Rectal smooth muscle tissue (tissue), 1 donor: ENCODE results near the gene ALOX5AP.
A peak's percentile ranks its signal among the peaks of the same experiment; 100 is the strongest.

Source experiments
- H3K27ac ChIP-seq: one replicate; pipeline ENCODE4 v1.7.0; 2013; ENCODE audit warnings: low read depth, low read length, inconsistent platforms
- H3K27me3 ChIP-seq: one replicate; pipeline ENCODE4 v1.7.0; 2013; ENCODE audit warnings: low read length; ENCODE audit not compliant: control insufficient read depth, insufficient read depth
- H3K36me3 ChIP-seq: one replicate; pipeline ENCODE4 v1.7.0; 2013; ENCODE audit warnings: low read length; ENCODE audit not compliant: control insufficient read depth, insufficient read depth
- H3K4me1 ChIP-seq: one replicate; pipeline ENCODE4 v1.7.0; 2013; ENCODE audit warnings: low read length; ENCODE audit not compliant: control insufficient read depth, insufficient read depth
- H3K4me3 ChIP-seq: one replicate; pipeline ENCODE4 v1.7.0; 2013; ENCODE audit warnings: low read length
- H3K9ac ChIP-seq: one replicate; pipeline ENCODE4 v1.7.0; 2013; ENCODE audit warnings: low read length

ALOX5AP gene

DNA sequence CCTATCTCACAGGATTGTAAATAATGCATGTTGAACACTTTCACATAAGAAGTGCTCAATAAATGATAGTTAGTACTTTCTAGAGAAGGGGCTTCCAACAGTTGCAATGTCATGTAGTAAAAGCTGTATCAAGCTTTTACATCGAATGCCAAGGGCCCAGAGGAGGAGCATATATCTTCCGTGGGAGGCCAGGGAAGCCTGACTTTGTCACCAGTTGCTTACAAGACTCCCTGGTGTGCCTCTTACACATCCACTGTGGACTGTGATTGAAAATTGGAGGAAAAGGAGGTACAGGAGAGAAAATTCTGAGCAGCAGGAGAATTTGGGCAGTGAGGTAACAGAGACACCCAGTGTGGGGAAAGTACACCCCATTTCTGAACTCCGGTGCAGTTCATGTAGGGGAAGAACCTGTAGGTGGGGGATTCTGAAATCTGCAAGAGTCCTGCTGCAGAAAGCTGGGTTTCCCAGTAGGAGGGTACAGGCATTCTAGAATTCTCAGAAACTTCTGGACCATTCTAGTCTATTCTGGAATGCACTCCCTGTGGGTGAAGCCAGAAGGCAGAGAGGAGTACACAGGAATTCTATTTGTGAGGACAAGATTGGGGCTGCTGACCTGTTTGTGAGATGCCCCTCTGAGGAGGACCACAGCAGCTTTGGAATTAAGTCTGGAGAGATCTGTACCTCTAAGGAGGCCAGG is 54.0 kb downstream of the ALOX5AP start:
- no peak overlapping the region for H3K9ac ChIP-seq
- H3K36me3 ChIP-seq, result no peaks in the 10 kb centered on the region
- H3K4me3 ChIP-seq, result no peak overlapping the region
- H3K4me1 ChIP-seq, result peaks cover 5% of the 10 kb centered on the region
- H3K27me3 ChIP-seq, result no peaks in the 10 kb centered on the region
- H3K27ac ChIP-seq, result no peak overlapping the region

DNA sequence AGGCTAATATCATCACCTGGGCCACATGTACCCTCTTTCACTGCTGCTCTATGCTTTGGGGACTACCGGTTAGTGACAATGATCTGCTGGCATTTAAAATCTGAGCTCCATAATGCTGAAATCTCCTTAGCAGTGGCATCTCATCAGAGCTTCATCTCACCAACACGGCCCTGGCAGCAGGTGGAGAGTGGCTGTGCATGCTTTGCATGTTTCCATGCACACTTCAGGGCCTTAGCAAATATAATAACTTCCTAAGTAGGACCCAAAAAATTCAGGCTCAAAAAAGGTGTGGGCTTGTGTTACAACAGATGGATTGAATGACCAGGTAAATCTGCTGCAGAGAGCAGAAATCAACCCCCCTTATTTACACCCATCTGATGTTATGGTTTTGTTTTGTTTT is 55.2 kb downstream of the ALOX5AP start:
- Histone ChIP-seq H3K27ac (no peak overlapping the region), H3K9ac (no peak overlapping the region), H3K36me3 (no peaks in the 10 kb centered on the region), H3K4me1 (peaks cover 5% of the 10 kb centered on the region), H3K4me3 (no peak overlapping the region), H3K27me3 (no peaks in the 10 kb centered on the region)

DNA sequence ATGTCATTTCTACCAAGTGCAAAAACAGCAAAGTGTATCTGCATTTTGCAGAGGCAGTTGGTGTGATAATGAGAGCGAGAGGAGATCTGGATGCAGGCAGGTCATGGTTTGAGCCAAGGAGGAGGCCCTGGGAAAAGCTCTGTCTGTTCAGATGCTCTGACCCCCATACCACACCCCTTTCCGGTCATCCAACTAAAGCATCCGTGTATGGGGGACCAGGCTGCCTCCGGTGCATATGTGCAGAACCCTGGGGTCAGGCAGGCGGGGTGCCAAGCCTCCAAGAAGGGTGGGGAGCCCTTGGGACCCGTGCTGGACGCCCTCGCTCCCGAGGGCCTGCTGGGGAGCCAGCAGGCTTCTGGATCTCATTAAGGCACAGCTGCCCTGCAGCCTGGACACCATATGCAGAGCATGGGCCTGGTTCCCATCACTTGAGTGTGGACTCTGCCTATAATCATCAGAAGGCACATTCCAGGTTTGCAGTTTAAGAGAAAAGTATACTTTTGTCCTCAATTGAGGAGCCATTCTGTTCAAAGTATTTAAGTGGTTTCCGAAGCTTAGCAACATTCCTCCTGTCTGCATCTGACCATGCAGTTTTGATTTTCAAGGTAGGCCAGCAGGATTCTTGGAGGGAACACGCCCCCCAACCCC is 56.1 kb downstream of the ALOX5AP start:
- Histone ChIP-seq H3K27me3 (no peaks in the 10 kb centered on the region), H3K36me3 (no peaks in the 10 kb centered on the region), H3K4me1 (peaks cover 5% of the 10 kb centered on the region), H3K4me3 (no peak overlapping the region), H3K9ac (no peak overlapping the region), H3K27ac (no peak overlapping the region)

DNA sequence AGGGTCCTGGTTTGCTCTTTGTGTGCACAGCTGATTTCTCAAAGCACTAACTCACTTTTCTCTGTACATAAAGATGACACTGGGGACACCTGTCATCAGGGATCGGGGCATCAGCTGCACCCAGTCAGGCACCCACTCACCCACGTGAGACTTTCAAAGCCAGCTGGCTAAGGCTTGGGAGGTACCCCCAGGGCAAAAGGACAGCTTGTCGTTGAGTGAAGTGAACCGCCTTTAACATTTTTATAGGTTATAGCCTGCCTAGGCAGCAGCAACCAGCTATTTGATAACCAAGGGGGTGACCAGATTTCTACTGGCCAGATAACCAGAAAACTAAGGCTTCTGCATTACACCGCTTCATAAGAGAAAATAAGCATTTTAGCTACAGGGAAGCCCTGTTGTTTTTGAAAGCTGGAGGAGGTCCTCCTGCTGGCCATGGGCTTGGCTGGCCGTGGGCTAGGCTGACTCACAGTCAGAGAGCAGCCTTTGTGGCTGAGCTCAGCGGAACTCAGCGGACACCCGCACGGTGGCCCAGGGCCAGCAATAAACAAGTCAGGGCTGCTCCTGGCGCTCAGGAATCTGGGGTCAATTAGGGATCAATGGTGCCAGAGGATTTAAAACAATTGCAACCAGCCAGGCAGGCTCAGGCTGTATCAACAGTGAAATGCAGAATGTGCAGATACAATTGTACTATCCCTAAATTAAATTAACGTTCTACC is 57.1 kb downstream of the ALOX5AP start:
- H3K4me3 ChIP-seq, result no peak overlapping the region
- H3K27ac ChIP-seq, result no peak overlapping the region
- no peak overlapping the region for H3K9ac ChIP-seq

DNA sequence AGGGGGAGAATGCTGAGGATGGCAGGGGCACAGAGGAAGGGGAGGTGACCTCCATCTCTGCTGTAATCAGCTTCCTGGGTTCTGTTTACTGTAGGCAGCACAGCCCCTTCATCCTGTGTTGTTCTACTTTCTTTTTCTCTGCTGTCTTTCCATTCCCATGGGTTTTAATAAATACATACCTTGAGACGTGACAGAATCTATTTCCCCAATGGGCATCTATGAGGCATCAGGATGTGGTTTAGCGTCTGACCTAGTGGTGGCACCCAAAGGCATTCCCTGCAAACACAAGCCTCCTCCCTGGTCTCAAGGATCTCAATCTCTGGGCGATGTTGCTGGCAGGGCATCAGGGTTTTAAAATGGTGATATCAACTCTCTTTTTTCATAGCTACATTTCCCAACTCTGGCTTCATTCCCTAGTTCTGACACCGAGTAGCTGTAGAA is 60.8 kb downstream of the ALOX5AP start:
- H3K4me1 ChIP-seq, result peaks cover 5% of the 10 kb centered on the region
- H3K27me3 ChIP-seq, result no peaks in the 10 kb centered on the region
- no peaks in the 10 kb centered on the region for H3K36me3 ChIP-seq
- no peak overlapping the region for H3K4me3 ChIP-seq
- no peak overlapping the region for H3K27ac ChIP-seq
- no peak overlapping the region for H3K9ac ChIP-seq

More for the DNA sequence above, 57.1 kb downstream of the ALOX5AP start:
- Histone ChIP-seq H3K27me3 (no peaks in the 10 kb centered on the region), H3K4me1 (peaks cover 5% of the 10 kb centered on the region), H3K36me3 (no peaks in the 10 kb centered on the region)

DNA sequence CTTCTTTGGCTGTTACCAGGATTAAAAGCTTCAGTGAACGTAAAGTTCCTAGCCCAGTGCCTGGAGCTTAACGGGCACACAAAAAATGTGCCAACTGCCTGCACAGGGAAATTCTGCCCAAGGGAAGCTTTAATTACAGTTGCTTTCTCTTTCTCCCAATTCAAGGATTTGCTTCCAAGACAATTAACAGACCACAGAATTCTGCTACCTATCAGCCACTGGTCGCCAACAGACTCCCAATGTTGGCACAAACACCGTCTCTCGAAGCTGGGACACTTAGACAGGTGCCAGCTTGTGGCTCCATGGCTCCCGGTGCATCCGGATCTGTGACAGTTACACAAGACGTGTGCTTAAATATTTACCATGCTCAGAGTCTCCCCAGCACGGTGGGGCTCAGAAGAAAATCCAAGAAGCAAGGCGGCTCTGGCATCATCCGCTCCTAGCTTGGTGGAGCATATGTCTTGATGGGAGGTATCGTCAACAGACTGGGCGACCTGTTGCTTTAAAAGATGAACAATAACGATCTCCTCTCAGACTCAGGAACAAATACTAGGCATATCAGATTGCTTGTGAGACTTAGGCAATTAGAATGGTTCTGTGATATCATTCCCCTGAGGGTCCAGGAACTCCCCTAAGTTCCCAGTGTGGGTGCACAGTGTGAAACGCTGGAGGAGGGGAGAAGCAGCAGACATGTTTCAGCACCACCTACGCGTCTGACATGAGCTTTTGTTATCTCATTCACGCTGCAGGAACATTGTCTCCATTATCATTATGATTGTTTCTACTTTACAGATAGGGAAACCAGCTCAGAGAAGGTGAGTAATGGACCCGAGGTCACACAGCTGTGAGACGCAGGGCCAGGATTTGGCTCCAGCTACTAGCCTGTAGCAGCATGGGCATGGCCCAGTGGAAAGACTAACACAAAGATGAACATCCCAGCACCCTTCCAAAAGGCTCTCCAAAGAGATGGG is 61.6 kb downstream of the ALOX5AP start:
- Histone ChIP-seq H3K36me3 (no peaks in the 10 kb centered on the region), H3K4me3 (peak overlapping the region; percentile 17), H3K27ac (no peak overlapping the region), H3K27me3 (no peaks in the 10 kb centered on the region), H3K9ac (no peak overlapping the region), H3K4me1 (peaks cover 4% of the 10 kb centered on the region)

DNA sequence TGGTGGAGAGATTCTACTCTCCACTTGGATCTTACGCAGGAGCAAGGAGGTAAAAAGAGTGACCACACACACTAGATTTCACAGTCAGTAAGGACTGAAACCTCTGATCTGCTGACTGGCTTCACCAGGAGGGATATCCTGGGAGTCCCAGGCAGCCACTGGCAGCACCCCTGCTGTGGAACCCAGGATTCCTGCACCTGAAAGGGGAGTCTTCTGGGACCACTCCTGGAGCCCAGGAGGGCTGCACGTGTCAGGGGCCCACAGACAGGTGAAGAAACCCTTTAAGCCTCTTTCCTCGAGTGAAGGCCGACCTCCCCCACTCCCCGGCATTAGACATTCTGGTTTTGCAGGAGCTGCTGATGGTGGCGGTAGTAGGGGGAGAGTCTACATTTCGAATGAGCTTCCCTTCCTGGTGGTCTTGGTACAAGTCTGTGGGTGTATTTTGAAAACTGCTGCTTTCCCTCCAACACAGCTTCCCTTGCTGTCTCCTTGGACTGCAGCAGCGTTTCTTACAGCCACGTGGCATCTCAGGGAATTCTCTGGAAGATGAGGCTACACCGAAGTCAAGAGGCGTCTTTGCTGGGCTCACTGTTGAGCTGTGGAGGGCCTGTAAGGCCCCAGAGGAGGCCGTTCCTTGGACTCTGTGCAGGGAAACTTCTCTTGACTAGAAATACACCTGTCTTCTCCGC is 62.6 kb downstream of the ALOX5AP start:
- Histone ChIP-seq H3K27ac (no peak overlapping the region), H3K36me3 (no peaks in the 10 kb centered on the region), H3K9ac (no peak overlapping the region), H3K4me3 (no peak overlapping the region), H3K27me3 (no peaks in the 10 kb centered on the region), H3K4me1 (no peaks in the 10 kb centered on the region)

DNA sequence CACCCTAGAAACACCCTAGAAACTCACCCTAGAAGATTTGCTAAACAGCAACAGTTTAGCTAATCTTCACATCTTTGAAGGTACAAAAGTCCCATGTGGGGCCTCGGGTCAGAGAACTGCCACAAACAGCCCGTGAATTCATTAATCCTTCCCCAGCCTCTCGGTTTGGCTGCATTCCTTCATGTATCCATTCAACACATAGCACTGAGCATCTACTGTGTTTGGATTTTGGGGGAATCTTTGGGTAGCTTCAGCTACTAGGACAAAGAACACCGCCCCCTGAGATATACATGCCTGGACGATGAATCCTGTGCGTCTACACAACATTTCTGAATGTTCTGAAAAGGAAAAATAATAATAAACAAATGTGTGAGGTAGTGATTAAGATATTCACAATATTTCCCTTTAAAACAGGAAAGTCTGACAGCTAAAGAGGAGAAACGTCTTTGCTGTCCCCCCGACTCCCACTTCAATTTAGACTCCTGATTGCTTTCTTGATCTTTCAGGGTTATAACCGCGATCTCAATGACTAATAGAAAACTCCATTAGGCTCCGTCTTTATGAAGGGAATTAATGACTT is 63.5 kb downstream of the ALOX5AP start:
- H3K9ac ChIP-seq, result no peak overlapping the region
- no peaks in the 10 kb centered on the region for H3K4me1 ChIP-seq
- H3K27ac ChIP-seq, result no peak overlapping the region
- H3K4me3 ChIP-seq, result no peak overlapping the region
- no peaks in the 10 kb centered on the region for H3K27me3 ChIP-seq
- no peaks in the 10 kb centered on the region for H3K36me3 ChIP-seq

DNA sequence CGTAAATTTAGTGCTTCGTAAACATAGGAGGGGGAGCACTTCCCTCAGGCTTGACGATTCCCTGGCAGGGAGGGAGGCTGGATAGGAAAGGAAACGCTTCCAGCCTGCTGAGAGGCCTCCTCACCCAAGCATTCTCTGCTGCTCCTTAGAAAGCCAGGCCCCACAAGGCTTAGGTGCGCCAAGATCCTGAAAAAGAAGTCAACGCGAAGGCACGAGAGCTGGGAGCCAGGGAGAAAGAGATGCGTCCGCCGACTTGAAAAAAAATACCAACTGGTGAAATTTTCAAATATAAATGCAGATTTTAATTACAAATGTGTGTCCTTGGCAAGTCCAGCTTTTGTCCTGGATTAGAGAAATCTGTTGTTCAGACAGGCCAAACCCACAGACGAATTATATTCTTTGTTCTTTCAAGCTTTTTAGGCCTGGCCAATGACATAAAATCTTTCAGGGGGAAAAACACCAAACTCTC is 64.0 kb downstream of the ALOX5AP start:
- H3K4me1 ChIP-seq, result no peaks in the 10 kb centered on the region
- H3K4me3 ChIP-seq, result no peak overlapping the region
- no peaks in the 10 kb centered on the region for H3K27me3 ChIP-seq
- H3K36me3 ChIP-seq, result no peaks in the 10 kb centered on the region
- H3K9ac ChIP-seq, result no peak overlapping the region
- no peak overlapping the region for H3K27ac ChIP-seq

DNA sequence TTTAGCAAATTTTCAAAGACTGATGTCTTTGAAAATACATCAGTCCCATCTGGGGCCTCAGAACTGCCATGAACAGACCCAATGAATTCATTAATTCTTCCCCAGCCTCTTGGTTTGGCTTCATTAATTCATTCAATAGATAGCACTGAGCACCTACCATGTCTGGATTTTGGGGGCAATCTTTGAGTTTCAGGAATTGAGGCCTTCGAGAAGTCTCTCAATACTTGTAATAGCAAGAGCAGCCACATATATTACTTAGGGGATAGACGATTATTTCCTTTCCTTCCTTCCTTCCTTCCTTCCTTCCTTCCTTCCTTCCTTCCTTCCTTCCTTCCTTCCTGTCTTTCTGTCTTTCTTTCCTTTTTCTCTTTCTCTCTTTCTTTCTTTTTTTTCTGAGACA is 64.8 kb downstream of the ALOX5AP start:
- Histone ChIP-seq H3K4me1 (no peaks in the 10 kb centered on the region), H3K27ac (no peak overlapping the region), H3K4me3 (no peak overlapping the region)

DNA sequence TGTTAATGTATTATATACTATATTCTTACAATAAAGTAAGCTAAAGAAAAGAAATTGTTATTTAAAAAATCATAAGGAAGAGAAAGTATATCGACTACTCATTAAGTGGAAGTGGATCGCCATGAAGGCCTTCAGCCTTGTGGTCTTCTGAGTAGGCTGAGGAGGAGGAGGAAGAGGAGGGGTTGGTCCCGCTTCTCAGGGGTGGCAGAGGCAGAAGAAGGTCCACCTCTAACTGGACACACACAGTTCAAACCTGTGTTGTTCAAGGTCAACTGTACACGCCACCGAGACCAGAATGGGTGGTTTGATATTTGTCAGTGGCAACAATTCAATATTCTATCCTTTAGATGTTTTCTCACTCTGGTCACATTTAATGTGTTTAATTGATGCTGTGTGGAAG is 67.2 kb downstream of the ALOX5AP start:
- Histone ChIP-seq H3K9ac (no peak overlapping the region), H3K4me3 (no peak overlapping the region), H3K4me1 (no peaks in the 10 kb centered on the region), H3K27ac (no peak overlapping the region), H3K36me3 (no peaks in the 10 kb centered on the region), H3K27me3 (no peaks in the 10 kb centered on the region)

More for the DNA sequence above, 64.8 kb downstream of the ALOX5AP start:
- H3K9ac ChIP-seq, result no peak overlapping the region
- no peaks in the 10 kb centered on the region for H3K36me3 ChIP-seq
- H3K27me3 ChIP-seq, result no peaks in the 10 kb centered on the region
